H54 (cell line): Measurements from ENCODE around the gene DCANP1.

Source experiments
- DNase-seq: peaks from one replicate; pipeline ENCODE4 v3.0.0; 2011; ENCODE audit warnings: low spot score, mixed read lengths; ENCODE audit not compliant: insufficient read length
- FAIRE-seq: peaks from 3 replicates; lab custom pipeline; 2011; peaks lifted over from hg19 to GRCh38; lab: Jason Lieb, UNC
- POLR2A ChIP-seq: IDR thresholded peaks from 2 replicates; pipeline ENCODE4 v1.6.1; 2011; ENCODE audit warnings: low read depth, mild to moderate bottlenecking, low read length

Gene DCANP1

DNA sequence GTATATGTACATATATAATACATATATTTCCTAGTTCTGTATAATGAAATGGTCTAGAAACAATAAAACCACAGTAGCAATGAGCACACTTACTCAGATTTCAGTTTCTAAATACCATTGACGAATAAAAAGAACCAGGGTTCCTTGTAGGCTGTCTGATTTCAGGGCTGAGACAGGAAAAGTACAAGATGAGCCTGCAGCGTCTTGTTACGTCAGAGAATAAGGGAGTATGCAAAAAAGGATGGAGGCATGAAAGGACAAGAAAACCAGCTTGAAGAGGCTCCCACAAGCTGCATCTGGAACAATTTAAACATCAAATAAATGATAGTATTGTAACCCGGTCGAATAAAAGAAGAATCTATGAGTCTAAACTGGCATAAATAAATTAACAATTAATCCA, 22.8 kb upstream of the DCANP1 start:
- TF ChIP-seq POLR2A: no peak
- FAIRE-seq: no peak
- no peak for DNase-seq

DNA sequence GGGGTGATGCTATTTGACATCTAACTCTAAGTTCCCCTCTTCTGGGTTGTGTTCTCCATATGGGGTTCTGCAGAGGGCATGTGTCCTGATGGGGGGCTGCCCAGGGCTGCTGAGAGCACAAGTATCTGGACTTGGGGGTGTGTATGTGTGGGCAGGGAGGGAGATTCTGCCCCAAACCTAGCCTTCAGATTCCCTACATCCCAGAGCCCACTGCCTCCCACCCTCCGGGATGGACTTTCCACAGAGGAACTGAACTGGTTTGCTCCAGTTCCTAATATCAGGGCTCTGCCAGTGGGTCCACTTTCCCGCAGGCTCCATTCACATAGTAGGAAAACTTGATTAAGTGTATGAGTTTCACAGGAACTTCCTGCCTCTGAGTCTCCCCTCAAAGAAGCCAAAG, 21.4 kb upstream of the DCANP1 start:
- no peak for TF ChIP-seq POLR2A
- DNase-seq (no peak), FAIRE-seq (no peak)

DNA sequence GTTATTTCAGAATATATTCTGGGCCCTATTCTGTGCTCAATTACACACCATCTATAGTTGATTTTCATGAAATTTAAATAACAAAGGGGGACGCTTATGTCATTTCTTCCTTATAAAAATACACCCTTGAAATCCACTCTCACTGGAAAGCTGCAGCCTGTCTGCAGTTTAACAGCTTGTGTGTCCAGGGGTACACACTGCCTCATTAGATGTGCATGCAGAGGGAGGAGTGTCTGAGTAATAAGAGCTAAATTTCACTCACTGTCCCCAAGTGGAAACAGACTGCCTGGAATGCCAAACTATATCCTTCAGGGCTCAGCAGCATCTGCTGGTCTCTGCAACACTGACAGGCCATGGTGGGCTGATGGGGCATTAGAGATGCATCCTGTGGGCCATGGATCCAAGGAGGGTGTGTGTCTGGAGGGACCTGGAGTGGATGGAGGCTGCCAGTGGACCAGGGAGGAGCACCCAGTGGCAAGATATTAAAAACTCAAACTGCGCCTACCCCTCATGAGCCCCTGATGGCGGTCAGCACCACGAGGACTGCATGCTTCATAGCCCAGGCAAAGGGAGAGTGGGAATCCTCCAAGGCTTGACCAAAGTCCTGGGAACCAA, 20.8 kb upstream of the DCANP1 start:
- no peak for FAIRE-seq

DNA sequence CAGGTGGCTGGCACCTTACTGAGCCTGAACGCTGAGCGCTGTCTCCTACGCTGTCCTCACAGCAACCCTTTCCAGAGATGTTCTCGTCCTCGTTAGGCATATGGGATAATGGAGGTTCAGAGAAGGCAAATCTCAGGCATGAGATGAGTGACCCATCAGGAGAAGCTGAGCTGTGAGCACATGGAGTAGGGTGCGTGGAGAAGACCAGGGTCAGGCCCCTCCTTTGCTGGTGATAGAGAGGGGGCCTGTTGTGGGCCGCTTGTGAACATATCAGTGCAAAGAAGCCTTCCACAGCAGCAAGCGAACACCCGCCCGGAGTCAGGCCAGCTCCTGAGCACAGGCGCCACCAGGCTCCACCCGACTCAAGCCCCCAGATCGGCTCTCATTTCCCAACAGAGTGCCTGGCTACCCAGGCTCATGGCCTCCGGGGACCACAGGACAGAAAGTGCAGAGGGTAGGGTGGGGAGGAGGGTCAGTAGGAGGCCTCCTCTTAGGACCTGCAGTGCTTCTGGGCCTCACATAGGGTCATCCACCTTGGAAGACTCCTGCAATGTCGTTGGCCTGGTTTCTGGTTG, 20.0 kb upstream of the DCANP1 start:
- FAIRE-seq (no peak), DNase-seq (no peak)
- no peak for TF ChIP-seq POLR2A

More for the DNA sequence above, 20.8 kb upstream of the DCANP1 start:
- DNase-seq: no peak
- no peak for TF ChIP-seq POLR2A

DNA sequence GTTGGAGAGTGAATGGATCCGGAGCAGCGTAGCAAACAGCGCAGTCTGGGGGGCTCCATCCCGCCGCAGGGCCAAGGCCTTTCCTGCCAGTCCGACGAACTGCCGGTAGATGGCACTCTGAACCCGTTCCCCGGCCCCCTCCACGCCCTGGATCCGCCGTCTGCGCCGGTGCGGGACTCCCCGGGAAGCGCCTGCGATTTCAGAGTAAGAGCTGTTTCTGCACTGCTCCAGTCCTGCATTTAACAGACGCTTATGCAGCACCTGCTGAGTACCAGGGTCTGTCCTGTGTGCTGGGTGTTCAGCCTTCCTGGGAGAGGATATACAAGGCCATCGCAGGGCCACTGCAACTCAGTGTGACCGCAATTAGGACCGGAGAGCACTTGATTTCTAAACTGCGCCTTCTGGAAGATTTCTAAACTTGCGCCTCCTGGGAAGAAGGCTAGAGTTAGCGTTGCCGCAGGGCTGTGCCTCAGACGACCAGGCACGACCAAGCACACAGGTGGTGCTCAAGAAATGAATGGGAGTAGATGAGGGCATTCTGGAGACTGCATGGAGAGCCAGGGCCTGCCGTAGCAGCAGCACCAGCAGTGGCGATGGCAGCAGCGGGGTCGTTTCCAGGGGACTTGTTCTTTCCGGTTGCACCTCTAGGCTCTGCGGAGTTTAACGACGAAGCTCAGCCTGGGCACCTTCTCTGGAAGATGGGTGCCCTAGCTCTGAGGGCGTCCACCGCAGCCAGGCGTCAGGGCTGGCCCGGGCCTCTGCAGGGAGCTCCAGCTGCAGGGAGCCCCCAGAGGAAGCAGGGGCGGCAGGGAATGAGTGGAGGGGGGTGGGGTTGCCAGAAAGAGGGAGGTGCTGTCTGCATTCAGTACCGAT, 19.3 kb upstream of the DCANP1 start:
- no peak for TF ChIP-seq POLR2A
- FAIRE-seq: no peak

DNA sequence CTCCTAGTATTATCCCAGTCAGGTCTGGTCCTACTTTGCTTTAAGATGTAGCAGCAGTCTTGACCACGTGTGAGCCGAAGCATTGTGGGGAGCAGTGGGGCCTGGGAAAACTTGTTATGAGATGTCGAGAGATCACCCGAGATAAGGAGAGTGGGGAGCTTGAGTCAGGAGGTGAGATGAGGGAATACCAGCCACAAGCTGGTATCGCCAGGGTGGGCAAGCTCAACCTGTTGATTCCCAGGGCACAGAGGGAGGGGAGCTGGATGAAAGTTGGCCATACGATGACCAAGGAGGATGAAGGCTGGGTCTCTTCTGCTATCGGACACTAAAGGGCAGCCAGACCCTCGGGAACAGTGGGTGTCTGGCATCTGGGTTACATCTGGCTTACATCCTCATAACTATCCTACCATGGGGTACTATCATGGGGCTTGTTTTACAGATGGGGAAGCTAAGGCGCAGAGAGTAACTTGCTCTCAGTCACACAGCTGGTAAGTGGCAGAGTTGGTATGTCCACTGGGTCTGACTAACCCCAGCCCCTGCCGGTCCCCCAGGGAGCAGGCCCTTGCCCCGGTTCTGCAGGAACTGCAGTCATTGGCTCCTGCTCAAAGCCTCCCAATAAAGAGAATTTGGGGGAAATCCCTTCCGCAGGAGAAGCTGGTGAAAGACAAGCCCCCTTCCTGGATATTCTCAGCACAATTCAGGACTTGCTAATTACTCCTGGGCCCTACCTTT, 18.4 kb upstream of the DCANP1 start:
- TF ChIP-seq POLR2A: no peak
- DNase-seq (no peak), FAIRE-seq (no peak)

More for the DNA sequence above, 19.3 kb upstream of the DCANP1 start:
- DNase-seq: peak; percentile 76

DNA sequence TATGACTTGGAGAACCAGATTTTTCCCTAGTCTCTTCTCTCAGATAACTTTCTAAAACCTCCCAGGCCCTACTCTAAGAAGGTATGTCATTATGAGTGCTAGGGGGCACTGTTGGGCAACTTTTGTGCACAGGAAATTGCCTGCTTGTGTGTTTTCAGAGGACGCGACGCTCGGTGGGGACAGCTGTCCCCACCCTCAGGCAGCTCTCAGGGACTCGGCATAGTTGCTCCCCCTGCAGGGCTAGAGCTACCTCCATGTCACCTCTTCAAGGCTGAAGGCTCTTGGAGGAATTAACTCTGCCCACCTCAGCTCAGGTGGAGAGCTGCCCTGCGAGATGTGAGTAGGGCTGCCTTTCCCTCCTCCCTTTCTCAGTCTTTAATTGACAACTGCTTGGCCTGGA, 15.2 kb upstream of the DCANP1 start:
- no peak for FAIRE-seq
- DNase-seq: peak; percentile 72
- TF ChIP-seq POLR2A: no peak

DNA sequence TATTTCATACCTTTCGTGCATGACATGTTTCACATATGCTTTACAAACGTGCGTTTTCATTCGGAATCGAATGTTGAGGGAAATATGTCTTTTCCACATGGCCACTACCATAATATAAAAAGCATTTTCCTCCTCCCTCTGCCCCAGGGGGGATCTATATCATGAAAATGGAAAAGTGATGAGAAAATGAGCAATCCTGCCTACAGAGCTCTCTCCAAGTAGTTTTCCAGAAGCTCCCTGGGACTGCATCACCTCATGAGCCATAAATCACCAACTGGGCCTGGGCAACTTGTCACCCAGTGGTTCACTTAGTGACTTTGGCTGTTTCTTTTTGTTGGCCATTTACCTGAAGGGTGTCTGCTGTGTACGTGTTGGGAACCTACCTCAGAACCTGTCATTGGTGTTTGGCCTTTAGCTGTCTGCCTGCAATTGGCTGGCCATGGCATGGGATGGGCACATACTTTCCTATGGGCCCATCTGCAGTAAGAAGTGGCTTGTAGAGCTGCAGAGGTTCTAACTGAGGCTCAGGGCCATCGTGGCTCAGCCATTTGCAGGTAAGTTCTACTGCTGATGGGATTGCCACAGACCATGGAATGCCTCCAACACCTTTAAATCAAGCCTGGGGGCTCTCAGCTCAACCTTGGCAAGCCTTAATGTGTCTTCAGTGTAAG, 14.5 kb upstream of the DCANP1 start:
- DNase-seq (no peak), FAIRE-seq (no peak)
- TF ChIP-seq POLR2A: no peak

DNA sequence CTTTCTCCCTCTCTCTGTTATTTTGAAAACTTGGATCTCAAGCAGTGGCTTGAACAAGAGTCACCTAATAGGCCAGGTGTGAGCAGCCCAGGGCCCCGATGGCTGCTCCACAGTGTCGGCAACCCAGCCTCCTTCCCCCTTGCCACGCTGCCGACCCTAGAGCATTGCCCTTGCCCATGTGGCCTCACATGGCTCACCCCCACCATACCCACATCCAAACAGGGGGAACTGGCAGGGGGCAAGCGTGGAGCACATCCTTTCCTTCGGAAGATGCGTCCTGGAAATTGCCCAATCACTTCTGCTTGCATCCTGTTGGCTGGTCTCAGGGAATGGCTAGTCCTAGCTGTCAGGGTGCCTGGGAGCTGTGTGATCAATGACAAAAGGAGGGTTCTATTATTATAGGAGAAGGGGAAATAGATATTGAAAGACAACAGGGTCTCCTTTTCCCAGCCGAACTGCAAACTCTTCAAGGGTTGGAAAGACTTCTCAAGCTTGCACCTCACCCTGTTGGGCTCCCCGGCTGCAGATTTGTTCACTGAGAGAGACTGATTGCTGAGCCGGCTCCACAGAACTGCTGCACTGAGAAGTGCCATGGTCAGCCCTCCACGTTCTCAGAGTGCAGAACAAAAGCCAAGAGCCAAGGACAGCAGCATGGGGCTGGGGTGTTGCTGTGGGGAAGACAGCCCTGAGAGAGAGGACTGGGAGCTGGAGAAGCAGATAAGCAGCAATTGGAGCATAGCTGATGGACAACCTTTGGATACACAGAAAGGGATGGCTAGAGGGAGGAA, 13.3 kb upstream of the DCANP1 start:
- no peak for FAIRE-seq
- no peak for DNase-seq
- no peak for TF ChIP-seq POLR2A

DNA sequence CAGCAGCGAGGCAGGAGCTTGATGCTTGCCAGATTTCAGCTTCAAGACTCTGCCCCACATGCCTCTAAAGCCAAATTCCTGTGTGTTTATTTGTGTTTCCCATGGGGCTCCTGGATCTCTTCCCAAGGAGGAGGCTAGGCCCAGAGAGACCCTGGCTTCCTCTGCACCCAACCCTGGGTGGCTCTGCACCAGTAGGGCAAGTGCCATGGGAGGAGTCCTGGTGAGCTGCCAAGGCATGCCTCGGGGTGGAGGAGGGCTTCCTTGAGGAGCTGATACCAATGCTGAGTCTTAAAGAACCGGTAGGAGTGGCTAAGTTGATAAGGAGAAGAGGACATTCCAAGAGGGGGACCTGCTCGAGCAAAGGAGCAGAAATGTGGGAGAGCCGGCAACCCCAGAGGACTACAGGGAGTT, 11.8 kb upstream of the DCANP1 start:
- peak; percentile 40 for DNase-seq

DNA sequence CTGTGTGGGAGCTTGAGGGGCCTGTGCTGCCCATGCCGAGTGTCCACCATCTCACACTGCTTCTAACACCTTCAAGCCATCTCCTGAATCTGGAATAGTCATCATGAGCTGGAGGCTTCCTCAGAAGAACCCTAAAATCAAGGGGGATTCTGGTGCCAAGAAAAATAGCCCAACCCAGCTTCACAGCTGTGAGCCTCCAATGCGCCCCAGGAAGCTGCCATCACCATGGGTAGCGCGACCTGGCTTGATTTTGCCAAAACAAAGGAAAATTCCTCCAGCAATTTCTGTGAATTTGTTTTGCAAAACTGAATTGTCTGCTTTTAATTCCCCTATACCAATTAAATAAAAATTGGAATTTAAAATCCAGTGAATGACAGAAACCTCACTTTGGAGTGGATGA, 11.2 kb upstream of the DCANP1 start:
- FAIRE-seq: no peak

More for the DNA sequence above, 11.8 kb upstream of the DCANP1 start:
- no peak for FAIRE-seq
- TF ChIP-seq POLR2A: no peak

DNA sequence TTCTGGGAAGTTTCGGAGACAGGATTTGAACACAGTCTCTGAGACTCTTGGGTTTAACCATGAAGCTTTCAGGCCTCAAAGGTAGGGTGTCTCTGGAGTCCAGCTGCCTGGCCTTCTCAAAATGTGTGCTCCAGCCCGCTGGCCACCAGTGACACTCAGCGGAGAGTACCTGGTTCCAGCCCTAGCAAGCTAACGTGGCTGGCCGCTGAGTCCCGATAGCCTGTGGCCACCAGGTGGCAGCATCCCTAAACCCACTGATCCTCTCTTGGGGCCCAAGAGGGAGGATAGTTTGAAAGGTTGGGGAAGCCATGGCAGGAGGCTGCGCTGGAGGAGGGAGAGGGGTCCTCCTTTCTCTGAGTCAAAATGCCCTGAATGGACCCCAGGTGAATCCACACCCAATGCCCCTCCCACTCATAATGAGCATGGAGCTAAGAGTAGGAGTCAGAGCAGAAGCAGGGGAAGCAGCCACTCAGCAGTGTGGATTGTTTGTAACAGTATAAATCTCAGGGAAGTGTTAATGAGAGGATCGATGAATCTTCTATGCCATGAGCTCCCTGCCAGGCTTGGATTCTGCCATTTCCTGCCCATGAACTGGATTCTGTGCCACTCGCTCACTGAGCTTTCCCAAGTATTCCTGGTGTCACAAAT, 10.4 kb upstream of the DCANP1 start:
- DNase-seq: peak; percentile 65
- FAIRE-seq: no peak
- no peak for TF ChIP-seq POLR2A

More for the DNA sequence above, 11.2 kb upstream of the DCANP1 start:
- TF ChIP-seq POLR2A: no peak
- DNase-seq: no peak
